Mucosa of descending colon (tissue), 3 donors: ENCODE data around the gene TBC1D14. TPM values are rescaled to one million over a fixed set of nuclear protein-coding genes. Genes with fewer than 3 reads are reported as not detected.

Experiments used
- ATAC-seq: fragments of 200-7000 bp; cut with Tn5 transposase; one replicate; pipeline ENCODE4 v1.9.1; 2020; ENCODE audit warnings: mild to moderate bottlenecking, moderate library complexity
- DNase-seq, 3 donors: peaks; one replicate each; pipeline ENCODE4 v3.0.0-alpha.2; 2020
- H3K36me3 ChIP-seq: fragments of 200-600 bp; one replicate; pipeline ENCODE4 v1.8.0; 2021; ENCODE audit warnings: low read depth, mild to moderate bottlenecking
- H3K4me1 ChIP-seq: fragments of 200-600 bp; one replicate; pipeline ENCODE4 v1.8.0; 2021; ENCODE audit warnings: low read depth, mild to moderate bottlenecking
- H3K4me3 ChIP-seq: fragments of 200-600 bp; one replicate; pipeline ENCODE4 v1.8.0; 2021; ENCODE audit warnings: mild to moderate bottlenecking
- H3K9me3 ChIP-seq: fragments of 200-600 bp; one replicate; pipeline ENCODE4 v1.8.0; 2021; ENCODE audit warnings: mild to moderate bottlenecking
- CTCF ChIP-seq: fragments of 200-600 bp; IDR thresholded peaks from one replicate; pipeline ENCODE4 v1.8.0; 2022; ENCODE audit warnings: antibody characterized with exemption, mild to moderate bottlenecking
- intact Hi-C, 2 donors: fragments of 100-400 bp; cut with DNase I in 1 of 2; cut with micrococcal nuclease in 1 of 2; formaldehyde crosslinking; loops; one replicate each; pipeline versions ENCODE4 v1.11.0 to v1.11.1; 2022; cut with DNase I, micrococcal nuclease
- total RNA-seq, 3 donors: library from RNA; stranded (reverse); fragmentation: NEBNext Ultra II Directional in 2 of 3; extraction: Animal tissue kit (Norgen Biotek cat#: 25700) in 2 of 3; gene quantifications; one replicate each; pipeline versions ENCODE4 v1.2.1 to v1.2.4, GENCODE V29; 2021 to 2023
- donor health status: DM: no; HTN: no; CAD: no; lungs with moderate emphysema.
- donor health status: DM: no; HTN: no; CAD: no.
- donor health status: DM: no; HTN: yes; CAD: no.

The TBC1D14 gene
- total RNA-seq, 3 donors from 2014 or later: 51.8 to 70.8 (median 56.2) TPM

GRCh38 chr4:6938647-6939271 lies 29.1 kb downstream of the TBC1D14 start:
- intact Hi-C loops: no loop called here
- Histone ChIP-seq H3K4me1 (peaks cover 46% of the 10 kb centered on the region), H3K36me3 (no peaks in the 10 kb centered on the region), H3K4me3 (no peak overlapping the region), H3K9me3 (no peaks in the 10 kb centered on the region)
- DNase-seq: peak in 1 of 3 donors; percentile 75
- ATAC-seq: no peak
- no peak for TF ChIP-seq CTCF

GRCh38 chr4:6939761-6940743 lies 30.4 kb downstream of the TBC1D14 start:
- Histone ChIP-seq H3K36me3 (no peaks in the 10 kb centered on the region), H3K4me1 (peaks cover 53% of the 10 kb centered on the region), H3K4me3 (no peak overlapping the region), H3K9me3 (no peaks in the 10 kb centered on the region)
- intact Hi-C loops: no loop called here
- no peak for DNase-seq
- no peak for TF ChIP-seq CTCF
- ATAC-seq: no peak

- no peaks in the 10 kb centered on the region for H3K9me3 ChIP-seq
- no peak overlapping the region for H3K4me3 ChIP-seq
- DNase-seq (no peak), ATAC-seq (no peak)
- no peaks in the 10 kb centered on the region for H3K36me3 ChIP-seq
- peaks cover 58% of the 10 kb centered on the region for H3K4me1 ChIP-seq
- intact Hi-C loops: no loop called here
- no peak for TF ChIP-seq CTCF
Measured at GRCh38 chr4:6940744-6941137, 31.1 kb downstream of the TBC1D14 start.

- peak in 1 of 3 donors; percentile 26 for DNase-seq
- Histone ChIP-seq H3K4me3 (no peak overlapping the region), H3K4me1 (peaks cover 60% of the 10 kb centered on the region), H3K36me3 (no peaks in the 10 kb centered on the region), H3K9me3 (no peaks in the 10 kb centered on the region)
- ATAC-seq: no peak
- TF ChIP-seq CTCF: no peak
- intact Hi-C loops: no loop called here
Measured at GRCh38 chr4:6941796-6942195, 32.2 kb downstream of the TBC1D14 start.

- peaks cover 60% of the 10 kb centered on the region for H3K4me1 ChIP-seq
- TF ChIP-seq CTCF: no peak
- peak; percentile 35 for ATAC-seq
- H3K4me3 ChIP-seq: no peak overlapping the region
- DNase-seq: peak in 2 of 3 donors; percentile 59 to 66
- no peaks in the 10 kb centered on the region for H3K9me3 ChIP-seq
- no peaks in the 10 kb centered on the region for H3K36me3 ChIP-seq
- intact Hi-C loops: no loop called here
Measured at GRCh38 chr4:6942238-6942800, 32.7 kb downstream of the TBC1D14 start.
